Right kidney (tissue), 1 donor: Measurements from ENCODE around the gene CFAP20DC.
"Not testable (repeated sequence)": the region's sequence is repeated elsewhere in the genome, so short reads cannot be mapped to it uniquely, and the experiment has no call there.

Experiments
- DNase-seq: peaks from one replicate; pipeline ENCODE4 v3.0.0-alpha.2; 2016

CFAP20DC gene

DNA sequence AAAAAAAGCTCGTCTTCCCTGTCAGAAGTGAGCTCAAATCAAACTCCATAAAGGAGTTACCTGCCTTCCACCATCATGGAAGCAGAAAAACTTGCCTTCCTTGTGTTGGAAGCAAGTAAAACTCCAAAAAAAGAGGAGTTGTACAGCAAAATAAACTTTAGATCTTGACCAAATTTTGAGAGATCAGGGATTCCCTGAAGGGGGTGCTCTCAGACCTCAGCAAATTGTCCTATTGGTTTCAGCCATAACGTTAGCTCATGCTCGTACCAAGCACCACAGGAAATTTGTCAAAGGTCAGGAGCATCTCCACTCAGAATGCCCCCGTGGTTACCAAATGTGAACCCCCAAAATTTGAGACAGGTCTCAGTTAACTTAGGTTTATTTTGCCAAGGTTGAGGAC is 354.5 kb downstream of the CFAP20DC start:
- DNase-seq, result not testable (repeated sequence)

- no peak for DNase-seq
Measured at GRCh38 chr3:58693940-58694850, 355.6 kb downstream of the CFAP20DC start.

- DNase-seq, result no peak
Measured at GRCh38 chr3:58692484-58692883, 357.3 kb downstream of the CFAP20DC start.
